HG03432 (cell line): Measurements from ENCODE around the gene ELMO1.

ENCODE experiments used
- ATAC-seq: cut with Tn5 transposase; IDR thresholded peaks from one replicate; pipeline ENCODE4 v1.9.1; 2021; ENCODE audit warnings: mild to moderate bottlenecking, moderate library complexity; ENCODE audit not compliant: unreplicated experiment

Gene ELMO1

GRCh38 chr7:37376386-37376785 is 72.3 kb downstream of the ELMO1 start:
- no peak for ATAC-seq

GRCh38 chr7:37372750-37373149 is 75.9 kb downstream of the ELMO1 start:
- ATAC-seq = no peak

- no peak for ATAC-seq
These were observed 76.9 kb downstream of the ELMO1 start for GRCh38 chr7:37371755-37372154.

- ATAC-seq = no peak
These were observed 78.8 kb downstream of the ELMO1 start for GRCh38 chr7:37369906-37370305.

- ATAC-seq = no peak
These were observed 80.1 kb downstream of the ELMO1 start for GRCh38 chr7:37368540-37368939.

- ATAC-seq = no peak
These were observed 81.7 kb downstream of the ELMO1 start for GRCh38 chr7:37367010-37367409.

- ATAC-seq = no peak
These were observed 82.2 kb downstream of the ELMO1 start for GRCh38 chr7:37366445-37366844.

- ATAC-seq = no peak
These were observed 83.3 kb downstream of the ELMO1 start for GRCh38 chr7:37365405-37365804.

- no peak for ATAC-seq
These were observed 83.8 kb downstream of the ELMO1 start for GRCh38 chr7:37364856-37365255.

GRCh38 chr7:37363536-37364491 is 84.8 kb downstream of the ELMO1 start:
- no peak for ATAC-seq

- no peak for ATAC-seq
These were observed 85.9 kb downstream of the ELMO1 start for GRCh38 chr7:37362802-37363201.

- ATAC-seq = no peak
These were observed 88.2 kb downstream of the ELMO1 start for GRCh38 chr7:37360484-37360883.

- no peak for ATAC-seq
These were observed 88.8 kb downstream of the ELMO1 start for GRCh38 chr7:37359662-37360444.

GRCh38 chr7:37359180-37359579 is 89.5 kb downstream of the ELMO1 start:
- ATAC-seq = no peak

- ATAC-seq = no peak
These were observed 91.0 kb downstream of the ELMO1 start for GRCh38 chr7:37357637-37357996.

- ATAC-seq = no peak
These were observed 91.6 kb downstream of the ELMO1 start for GRCh38 chr7:37356911-37357636.

GRCh38 chr7:37354656-37355131 is 94.0 kb downstream of the ELMO1 start:
- ATAC-seq = peak; percentile 42

- ATAC-seq = no peak
These were observed 94.6 kb downstream of the ELMO1 start for GRCh38 chr7:37353949-37354655.

- ATAC-seq = peak; percentile 62
These were observed 95.4 kb downstream of the ELMO1 start for GRCh38 chr7:37352974-37353948.
